Stimulated activated CD4-positive, alpha-beta T cell treated with anti-CD3 and anti-CD28 coated beads, Interleukin-12 subunit alpha, Interleukin-12 subunit beta, amount 100 ng/mL, for 24 hours (primary cell): ENCODE data around the gene SLIT1.
"Not testable (repeated sequence)": the region's sequence is repeated elsewhere in the genome, so short reads cannot be mapped to it uniquely, and the experiment has no call there.

Source experiments
- DNase-seq, 2 experiments: peaks; one replicate each; pipeline ENCODE4 v3.0.0-alpha.2; 2020; ENCODE audit warnings: low read depth in 2 of 2

Gene SLIT1

DNA sequence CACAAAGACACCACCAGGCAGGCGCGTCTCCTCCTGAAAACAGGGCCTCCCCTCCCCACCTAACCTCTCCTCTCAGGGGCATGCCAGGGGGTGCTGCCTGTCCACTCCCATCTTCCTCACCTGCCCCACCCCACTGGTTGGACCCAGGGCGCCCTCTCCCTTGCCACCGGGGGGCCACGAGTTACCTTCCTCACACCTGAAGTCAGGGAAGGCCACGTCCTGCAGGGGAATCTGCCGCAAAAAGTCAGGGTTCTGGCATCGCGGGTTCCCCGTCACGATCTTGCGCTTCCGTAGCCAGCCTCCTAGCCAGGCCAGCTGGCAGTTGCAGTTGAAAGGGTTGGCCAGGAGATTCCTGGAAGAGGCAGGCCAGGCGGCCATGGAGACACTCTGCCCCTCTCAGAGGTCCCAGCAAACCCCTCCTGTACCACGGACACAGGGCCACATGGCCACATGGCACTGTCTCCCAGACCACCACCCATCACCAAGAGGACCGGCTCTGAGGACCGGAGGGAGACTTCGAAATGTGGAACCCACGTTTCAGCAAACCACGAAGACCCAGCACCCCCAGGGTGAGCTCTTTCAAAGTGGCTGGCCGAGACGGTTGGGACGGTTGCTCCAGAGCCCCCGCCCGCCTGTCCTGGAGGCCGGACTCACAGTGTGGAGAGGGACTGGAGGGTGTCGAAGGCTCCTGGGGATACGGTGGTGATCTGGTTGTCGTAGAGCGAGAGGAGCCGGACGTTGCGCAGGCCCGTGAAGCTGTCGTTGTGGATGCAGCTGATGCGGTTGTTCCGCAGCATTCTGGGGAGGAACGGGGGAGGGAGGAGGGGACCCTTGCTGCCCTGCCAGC, 142.8 kb downstream of the SLIT1 start:
- DNase-seq: no peak

DNA sequence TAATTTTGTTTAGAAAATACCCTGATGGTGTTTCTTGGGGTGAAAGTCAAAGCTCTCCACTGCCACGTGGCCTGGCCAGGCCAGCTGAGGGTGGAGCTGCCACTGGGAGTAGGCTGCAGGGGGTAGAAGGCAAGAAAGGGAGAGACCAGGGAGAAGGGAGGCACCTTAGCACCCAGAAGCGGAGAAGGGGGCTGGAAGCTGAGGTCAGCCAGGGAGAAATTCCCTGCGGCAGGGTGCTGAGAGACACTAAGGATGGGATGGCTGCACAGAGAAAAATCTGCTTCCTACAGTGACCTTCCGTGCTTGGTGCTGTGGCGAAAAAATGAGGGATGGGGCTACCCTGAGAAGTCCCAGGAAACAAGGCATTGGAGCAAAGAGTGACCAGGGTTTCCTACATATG, 143.7 kb downstream of the SLIT1 start:
- no peak for DNase-seq

DNA sequence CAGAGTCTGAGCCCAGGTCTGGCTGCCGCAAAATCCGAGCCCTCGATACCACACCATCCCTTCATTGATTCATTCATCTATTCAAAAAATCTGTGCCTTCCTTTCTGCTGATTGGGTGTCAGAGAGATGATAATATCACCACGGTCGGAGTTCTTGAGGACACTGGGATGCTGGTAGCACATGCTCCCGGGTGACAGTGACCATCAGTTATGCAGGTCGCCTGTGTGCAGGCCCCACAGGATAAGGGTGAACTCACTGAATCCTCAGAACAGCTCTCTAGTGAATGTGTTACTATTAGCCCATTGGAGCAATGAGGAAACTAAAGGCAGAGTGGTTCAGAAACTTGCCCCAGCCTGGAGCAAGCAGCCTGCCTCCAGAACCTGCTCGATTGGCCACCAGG, 145.1 kb downstream of the SLIT1 start:
- no peak for DNase-seq

DNA sequence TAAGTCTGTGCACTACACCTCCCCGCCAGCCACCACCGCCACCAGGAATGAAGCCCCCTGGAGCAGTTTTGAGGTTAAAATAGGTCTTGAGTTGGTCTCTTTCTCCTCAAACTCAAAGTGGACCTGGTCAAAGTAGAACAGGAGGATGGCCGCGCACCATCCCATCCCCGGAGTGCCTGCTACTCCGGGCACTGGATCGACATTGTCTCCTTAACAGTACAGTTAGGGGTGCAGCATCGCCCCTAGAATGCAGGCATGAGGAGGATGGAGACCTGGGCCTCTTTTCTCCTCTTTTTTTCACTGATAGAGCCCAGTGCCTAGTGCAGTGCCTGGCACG, 145.5 kb downstream of the SLIT1 start:
- no peak for DNase-seq

DNA sequence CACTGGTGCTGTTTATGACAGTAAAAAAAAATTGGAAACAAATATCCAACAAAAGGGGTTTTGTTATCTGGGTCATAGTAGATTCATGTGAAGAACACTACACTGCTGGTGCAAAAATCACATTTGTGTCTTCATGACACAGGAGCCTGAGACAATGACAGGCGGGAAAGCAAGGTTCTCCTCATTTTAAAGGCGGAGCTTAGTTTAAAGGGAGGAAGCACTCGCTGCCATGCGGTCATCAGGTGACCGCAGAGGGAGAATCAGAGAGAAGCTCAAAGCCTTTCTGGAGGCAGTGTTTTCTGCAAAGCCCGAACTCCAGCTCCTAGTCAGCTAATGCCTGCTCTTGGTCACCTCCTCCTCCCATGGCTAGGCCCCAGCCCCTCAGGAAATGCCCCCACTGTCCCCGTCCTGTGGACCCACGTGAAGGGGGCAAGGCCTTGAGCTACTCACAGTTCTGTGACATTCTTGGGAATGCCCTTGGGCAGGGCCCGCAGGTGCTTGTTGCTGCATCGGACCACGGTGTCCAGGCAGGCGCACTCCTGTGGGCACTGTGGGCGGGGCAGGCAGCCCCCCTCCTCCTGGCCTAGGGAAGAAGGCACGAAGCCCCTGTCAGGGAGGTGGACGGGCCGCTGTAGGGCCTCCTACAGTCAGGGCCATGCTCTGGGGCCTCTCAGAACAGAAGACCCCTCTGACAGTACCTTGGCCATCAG, 146.1 kb downstream of the SLIT1 start:
- DNase-seq: no peak

DNA sequence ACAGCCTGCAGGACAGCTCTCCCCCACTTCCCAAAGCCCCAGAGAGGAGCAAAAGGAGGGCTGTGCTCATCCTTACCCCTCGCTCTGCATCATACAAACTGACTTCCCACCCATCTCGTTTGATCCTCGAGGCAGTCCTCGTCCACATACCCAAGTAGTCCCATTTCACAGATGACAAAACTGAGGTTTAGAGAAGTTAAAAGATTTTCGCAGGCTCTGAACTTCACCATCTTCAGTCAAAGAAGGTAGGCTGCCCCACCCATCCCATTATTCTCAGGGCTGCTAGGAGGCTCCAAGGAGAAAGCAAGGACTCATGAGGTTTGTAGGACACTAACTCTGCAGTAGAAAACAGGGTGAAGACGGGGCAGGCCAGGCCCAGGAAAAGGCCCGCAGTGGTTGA, 147.1 kb downstream of the SLIT1 start:
- no peak for DNase-seq

DNA sequence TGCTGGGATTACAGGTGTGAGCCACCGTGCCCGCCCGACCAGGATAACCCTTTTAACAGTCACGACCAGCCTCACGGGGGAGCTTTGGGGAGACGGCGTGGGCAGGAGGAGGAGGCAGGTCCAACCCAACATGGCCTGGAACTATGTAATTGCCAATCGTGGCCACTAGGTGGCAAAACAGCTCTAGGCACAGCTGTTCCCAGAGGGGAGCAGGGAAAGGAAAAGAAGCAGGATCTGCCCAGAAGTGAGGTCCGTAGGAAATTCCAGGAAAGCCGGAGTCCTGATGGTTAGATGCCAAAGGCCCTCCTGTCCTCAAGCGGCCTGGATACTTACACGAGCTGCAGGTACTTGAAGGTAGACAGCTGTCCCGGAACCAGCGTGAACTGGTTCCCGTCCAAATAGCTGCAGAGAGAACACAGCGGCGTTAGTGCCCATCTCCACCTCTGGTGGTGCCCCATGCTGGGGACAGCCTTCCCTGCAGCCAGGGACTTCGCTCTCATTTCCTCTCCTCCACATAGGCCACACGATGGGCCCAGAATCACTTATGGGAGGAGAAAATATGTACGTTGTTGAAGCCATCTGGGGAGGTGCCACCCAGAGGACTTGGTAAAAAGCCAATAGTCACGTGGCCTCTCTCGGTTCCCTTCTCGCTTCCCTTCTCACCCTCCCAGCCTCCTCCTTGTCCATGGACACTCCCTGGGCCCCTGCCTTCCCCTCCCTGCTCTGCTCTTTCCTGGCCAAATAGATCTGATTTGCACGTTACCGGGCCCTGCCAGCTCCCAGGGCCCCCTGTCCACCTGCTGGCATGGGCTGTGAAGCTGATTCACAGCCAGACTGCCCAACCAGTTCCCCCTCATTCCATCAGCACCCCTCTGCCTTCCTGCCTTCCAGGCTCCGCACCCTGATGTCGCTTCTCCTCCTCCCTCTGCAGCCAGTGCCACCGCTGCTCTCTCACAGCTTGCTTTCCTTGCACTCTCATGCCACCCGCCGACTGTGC, 148.1 kb downstream of the SLIT1 start:
- peak; percentile 56 to 73 for DNase-seq

DNA sequence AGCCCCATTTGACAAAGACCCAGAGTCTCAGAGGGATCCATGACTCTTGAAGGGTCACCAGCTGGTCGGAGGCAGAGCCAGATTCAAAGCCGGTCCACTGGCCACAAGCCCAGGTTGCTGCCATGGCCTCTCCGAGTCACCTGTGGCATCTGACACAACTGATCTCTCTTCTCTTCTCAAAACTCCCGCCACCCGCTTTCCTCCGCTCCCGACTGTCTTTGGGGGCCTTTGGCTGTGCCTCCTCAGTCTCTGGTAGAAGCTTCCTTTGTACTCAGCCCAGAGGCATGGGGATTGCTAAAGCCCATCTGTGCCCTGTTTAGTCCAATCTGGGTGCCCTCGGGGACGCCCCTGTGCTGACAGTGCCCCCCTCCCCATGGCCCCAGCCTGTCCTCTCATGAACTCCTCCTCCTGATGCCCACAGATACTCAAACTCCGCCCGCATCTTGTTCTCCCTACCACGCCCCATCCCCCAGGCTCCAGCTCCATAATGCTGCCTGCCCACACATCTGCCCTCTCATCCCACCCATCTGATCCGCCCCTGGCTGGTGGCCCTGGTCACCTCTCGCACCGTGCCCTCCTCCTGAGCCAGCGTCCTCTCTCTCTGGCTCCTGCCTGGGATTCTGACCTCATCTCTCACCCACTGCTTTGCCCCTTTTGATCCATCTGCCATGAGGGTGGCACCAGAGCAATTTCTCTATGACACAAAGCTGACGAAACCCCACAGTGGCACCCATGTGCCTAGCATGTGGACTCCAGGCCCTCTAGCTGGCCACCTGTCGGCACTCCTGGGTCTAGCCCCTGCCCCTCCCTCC, 150.6 kb downstream of the SLIT1 start:
- DNase-seq: no peak

DNA sequence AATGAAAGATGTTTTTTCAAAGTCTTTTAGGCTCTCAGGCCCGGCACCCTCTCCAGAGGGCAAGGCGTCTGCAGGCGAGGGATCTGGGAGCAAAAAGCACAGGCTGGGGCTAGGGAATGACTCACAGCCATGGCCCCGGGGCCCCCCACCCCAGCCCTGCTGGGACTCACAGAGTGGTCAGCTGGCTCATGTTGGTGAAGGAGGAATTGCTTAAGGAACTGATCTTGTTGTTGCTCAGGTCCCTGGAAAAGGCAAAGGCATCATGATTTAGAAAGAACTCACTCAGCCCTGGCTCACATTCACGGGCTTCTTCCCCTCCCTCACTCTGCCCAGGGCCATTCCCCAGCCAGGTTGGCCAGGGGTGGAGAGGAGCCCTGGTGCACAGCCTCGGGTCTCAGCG, 151.5 kb downstream of the SLIT1 start:
- DNase-seq: no peak

DNA sequence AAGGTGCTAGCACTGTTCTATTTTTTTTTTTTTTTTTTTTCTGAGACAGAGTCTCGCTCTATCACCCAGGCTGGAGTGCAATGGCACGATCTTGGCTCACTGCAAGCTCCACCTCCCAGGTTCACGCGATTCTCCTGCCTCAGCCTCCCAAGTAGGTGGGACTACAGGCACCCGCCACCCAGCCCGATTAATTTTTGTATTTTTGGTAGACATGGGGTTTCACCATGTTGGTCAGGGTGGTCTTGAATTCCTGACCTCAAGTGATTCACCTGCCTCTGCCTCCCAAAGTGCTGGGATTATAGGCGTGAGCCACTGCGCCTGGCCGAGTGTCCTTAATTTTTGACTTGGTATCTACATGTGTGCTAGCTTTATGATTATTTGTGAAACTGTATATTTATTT, 151.9 kb downstream of the SLIT1 start:
- DNase-seq: not testable (repeated sequence)

DNA sequence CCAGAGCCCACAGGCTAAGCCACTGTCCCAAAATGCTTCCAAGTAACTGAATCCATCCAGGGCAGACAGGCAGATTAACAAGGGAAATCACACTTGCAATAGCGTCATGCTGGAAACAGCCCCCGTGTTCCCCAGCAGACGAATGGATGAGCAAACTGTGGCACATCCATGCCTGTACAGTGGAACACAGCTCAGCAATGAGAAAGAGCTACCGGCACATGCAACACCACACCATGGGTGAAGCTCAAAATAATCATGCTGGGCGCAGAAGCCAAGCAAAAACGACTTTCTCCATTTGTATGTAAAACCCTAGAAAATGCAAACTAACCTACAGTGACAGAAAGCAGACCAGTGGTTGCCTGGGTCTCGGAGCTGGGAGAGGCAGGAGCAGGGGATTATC, 153.1 kb downstream of the SLIT1 start:
- no peak for DNase-seq

DNA sequence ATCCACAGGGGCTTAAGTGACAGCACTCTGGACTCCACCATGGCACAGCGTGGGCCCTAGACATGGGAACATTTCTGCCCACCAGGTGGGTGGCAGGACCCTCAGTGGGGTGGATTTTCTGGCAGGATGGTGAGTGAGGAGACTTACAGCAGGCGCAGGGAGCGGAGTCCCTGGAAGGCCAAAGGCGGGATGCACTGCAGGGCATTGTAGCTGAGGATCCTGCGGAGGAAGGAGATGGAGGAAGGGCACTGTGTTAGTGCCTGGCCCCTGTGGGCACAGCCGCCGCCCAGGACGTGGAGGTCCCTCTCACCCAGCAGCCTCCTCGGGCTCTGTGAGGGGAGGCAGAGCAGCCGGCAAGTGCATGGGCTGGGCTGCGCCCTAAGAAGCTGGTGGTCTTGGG, 154.3 kb downstream of the SLIT1 start:
- DNase-seq: no peak

DNA sequence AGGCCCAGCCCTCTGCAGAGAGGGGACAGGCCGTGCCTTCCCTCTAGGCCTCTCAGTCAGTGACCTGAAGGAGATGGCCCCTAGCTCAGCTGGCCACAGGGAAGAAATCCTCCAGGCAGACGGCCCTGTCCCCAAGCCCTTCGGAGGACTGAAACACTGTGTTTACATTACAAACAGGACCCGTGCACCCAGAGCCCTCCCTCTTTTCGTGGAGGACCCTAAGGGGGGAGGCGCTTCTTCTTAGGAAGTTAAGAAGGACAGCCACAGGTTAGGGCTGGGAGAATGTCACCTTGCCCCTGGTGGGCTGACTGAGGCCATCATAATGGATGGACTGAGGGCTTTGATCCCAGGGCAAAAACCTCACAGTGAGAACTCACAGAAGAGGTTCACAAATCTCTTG, 154.9 kb downstream of the SLIT1 start:
- DNase-seq: no peak

DNA sequence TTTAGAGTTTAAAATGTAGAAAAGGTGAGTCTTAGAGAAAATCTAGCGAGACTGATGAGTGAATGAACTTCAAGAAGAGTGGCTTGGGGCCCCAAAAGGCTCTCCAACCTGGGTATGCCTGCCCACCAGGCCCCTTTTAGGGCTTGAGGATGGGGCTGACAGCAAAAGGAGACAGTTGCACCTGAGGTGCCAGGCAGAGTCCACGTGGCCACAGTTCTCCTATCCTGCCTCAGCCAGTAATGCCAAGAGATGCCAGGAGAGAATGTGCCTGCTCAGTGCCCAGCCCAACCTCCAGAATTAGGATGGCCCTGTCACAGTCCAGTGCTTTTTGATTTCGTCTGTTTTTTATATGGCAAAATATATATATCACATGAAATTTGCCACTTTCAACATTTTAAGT, 156.5 kb downstream of the SLIT1 start:
- no peak for DNase-seq

DNA sequence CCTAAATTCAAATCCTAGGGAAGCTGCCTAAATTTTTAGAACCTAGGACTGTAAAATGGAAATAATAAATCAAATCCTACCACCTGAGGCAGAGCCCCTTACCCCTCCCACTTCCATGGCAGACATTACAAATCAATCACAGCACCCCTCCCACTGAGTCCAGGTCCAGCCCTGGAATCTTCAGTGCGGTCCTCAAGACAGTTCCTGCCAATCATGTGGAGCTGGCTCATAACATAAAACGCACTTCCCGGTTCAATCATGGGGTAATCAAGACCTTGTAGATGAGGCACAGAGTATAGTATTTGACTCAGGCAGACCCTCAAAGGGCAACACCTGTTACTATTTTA, 157.0 kb downstream of the SLIT1 start:
- no peak for DNase-seq

DNA sequence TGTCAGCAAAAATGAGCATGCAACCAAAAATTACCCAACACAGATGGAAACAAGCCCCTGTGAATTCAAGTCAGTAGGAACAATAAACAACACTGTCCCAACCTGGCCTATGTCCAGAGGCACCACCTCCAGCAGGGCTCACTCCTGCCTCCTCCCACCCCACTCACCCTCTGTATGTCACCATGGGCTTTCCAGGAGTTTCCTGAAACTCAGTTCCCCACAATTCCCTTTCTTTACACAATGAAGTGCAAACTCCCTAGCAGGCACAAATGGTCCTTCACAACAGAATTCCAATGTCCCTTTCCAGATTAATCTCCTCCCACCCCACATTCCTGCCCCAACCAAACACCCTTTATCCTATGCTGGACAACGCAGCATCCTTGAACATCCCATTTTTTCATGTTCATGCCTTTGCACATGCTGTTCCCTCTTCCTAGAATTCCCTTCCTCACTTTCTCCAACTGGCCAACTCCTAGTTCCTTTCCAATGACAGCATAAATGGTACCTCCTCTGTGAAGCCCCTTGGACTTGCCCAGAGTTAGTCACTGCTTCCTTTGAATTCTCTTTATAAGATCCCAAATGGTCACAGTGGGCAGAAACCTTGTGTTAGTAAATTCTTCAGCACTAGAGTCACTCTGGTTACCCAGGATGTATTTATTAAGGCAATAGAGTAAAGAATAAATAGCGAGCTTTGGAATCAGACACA, 157.5 kb downstream of the SLIT1 start:
- no peak for DNase-seq

DNA sequence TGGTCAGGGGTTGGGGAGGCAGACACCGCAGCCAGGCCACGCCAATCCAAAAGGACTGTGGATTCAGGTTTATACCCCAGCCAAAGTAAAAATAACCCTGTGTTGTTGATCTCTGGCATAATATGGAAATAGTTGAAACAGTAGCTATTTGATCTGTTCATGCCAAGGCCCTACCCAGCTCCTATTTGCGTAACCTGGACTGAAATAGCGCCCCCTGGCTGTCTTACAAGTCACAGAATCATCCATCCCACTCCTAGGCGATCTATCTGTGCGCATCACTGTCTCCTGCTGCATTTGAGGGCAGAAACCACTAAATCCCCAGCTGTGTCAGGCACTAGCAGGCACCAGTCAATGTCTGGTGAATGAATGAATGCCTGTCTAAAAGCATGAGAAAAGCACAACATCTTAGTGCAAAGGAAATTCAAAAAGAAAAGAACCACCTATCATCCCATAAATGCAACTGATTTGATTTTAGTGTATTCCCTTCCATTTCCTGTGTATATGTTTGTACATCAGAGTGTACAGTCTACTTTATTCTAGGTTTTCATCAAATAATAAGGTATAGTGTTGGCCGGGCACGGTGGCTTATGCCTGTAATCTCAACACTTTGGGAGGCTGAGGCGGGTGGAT, 160.0 kb downstream of the SLIT1 start:
- peak; percentile 14 to 42 for DNase-seq

DNA sequence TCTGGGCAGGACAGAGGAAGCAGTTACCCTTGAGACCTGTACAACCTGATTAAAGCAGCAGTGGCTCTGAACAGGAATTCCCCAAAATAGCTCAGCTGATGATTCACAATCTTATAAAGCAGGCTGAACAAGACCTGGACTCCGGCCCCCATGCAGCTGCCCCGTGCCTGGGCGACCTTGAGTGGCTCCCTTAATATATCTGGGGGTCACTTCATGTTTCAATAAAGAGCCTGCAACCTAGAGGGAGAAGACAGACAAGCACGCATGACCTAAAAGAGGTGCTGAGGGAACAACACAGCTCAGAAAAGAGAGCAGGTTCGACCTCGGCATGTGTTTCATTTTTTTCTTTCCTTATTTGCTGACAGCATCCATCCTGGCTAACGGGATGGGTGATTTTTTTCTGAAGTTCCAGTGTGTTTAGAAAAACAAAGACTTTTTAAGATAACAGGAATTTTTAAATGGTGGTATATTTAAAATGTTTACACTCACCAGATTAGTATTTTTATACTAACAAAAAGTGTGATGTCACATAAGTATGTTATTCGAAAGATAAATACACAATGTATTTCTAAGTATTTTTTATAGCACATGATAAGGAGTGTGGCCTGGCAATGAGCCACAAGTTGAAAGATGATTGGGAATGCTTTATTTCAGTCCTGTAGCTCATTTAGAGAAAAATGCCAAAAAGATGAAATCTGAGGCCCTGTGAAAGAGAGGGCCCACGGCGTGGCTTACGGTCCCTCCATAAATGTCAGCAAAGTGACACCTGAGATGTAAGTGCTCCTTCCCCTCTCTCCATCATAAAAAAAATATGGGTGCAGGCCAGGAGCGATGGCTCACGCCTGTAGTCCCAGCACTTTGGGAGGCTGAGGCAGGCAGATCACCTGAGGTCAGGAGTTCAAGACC, 161.3 kb downstream of the SLIT1 start:
- no peak for DNase-seq

DNA sequence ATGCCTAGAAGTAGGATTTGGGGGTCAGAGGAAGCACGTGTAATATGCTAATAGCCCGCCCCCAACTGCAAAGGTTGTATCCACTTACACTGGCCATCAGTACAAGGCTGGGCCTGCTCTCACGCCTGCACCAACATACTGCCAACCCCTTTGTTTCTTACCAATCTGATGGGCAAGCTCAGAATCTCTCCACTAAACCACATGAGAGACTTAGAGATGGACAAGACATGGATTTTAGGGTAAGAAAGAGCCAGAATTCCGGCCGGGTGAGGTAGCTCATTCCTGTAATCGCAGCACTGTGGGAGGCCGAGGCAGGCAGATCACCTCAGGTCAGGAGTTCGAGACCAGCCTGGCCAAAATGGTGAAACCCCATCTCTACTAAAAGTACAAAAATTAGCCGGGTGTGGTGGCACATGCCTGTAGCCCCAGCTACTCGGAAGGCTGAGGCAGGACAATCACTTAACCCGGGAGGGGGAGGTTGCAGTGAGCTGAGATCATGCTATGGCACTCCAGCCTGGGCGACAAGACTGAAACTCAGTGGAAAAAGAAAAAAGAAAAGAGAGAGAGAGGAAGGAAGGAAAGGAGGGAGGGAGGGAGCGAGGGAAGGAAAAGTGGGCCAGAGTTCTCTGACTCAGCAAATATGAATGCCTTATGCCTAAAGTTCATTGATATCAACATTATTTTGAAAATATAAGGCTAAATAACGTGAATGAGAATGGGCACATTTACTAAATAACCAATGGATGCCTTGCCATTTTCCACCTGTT, 162.2 kb downstream of the SLIT1 start:
- DNase-seq: no peak
